Parathyroid adenoma (tissue), 2 donors: Measurements from ENCODE around the gene FUT3.
"Not testable (repeated sequence)": the region's sequence is repeated elsewhere in the genome, so short reads cannot be mapped to it uniquely, and the experiment has no call there.

Experiments
- H2AFZ ChIP-seq: fragments of 300-600 bp; sonication (generic); one replicate; pipeline ENCODE4 v1.7.0; 2017; ENCODE audit warnings: antibody characterized with exemption, mild to moderate bottlenecking
- H3K27ac ChIP-seq: fragments of 300-600 bp; sonication (generic); one replicate; pipeline ENCODE4 v1.7.0; 2017
- H3K27me3 ChIP-seq: fragments of 300-600 bp; sonication (generic); one replicate; pipeline ENCODE4 v1.7.0; 2017; ENCODE audit warnings: low read length; ENCODE audit not compliant: control insufficient read depth, insufficient read depth
- H3K36me3 ChIP-seq: fragments of 300-600 bp; sonication (generic); one replicate; pipeline ENCODE4 v1.7.0; 2017; ENCODE audit warnings: low read length; ENCODE audit not compliant: control insufficient read depth, insufficient read depth
- H3K4me1 ChIP-seq: fragments of 300-600 bp; sonication (generic); one replicate; pipeline ENCODE4 v1.7.0; 2017; ENCODE audit warnings: control low read depth
- H3K4me2 ChIP-seq: fragments of 300-600 bp; sonication (generic); one replicate; pipeline ENCODE4 v1.7.0; 2017; ENCODE audit warnings: low read length
- H3K4me3 ChIP-seq: fragments of 300-600 bp; sonication (generic); one replicate; pipeline ENCODE4 v1.7.0; 2017; ENCODE audit warnings: low read depth, low read length
- H3K79me2 ChIP-seq: fragments of 300-600 bp; sonication (generic); one replicate; pipeline ENCODE4 v1.7.0; 2017; ENCODE audit warnings: control low read depth
- H3K9ac ChIP-seq: fragments of 300-600 bp; sonication (generic); one replicate; pipeline ENCODE4 v1.7.0; 2017; ENCODE audit warnings: mild to moderate bottlenecking
- H3K9me3 ChIP-seq: fragments of 300-600 bp; sonication (generic); one replicate; pipeline ENCODE4 v1.7.0; 2017; ENCODE audit warnings: low read length; ENCODE audit not compliant: control insufficient read depth
- CTCF ChIP-seq: fragments of 300-600 bp; sonication (generic); IDR thresholded peaks from one replicate; pipeline ENCODE4 v1.7.0; 2017; ENCODE audit warnings: antibody characterized with exemption, mild to moderate bottlenecking
- donor health status: primary hyperparathyroidism.

Gene FUT3

GRCh38 chr19:5891572-5891937 lies 40.3 kb upstream of the FUT3 start:
- Histone ChIP-seq H3K36me3 (no peaks in the 10 kb centered on the region), H3K9ac (no peak overlapping the region)

GRCh38 chr19:5890099-5890498 lies 38.9 kb upstream of the FUT3 start:
- no peak overlapping the region for H3K27ac ChIP-seq
- no peaks in the 10 kb centered on the region for H3K9me3 ChIP-seq
- no peak overlapping the region for H2AFZ ChIP-seq
- no peaks in the 10 kb centered on the region for H3K36me3 ChIP-seq
- H3K4me3 ChIP-seq, result no peak overlapping the region
- no peaks in the 10 kb centered on the region for H3K4me1 ChIP-seq
- H3K4me2 ChIP-seq, result no peak overlapping the region
- H3K9ac ChIP-seq, result no peak overlapping the region
- H3K27me3 ChIP-seq, result no peaks in the 10 kb centered on the region
- no peak for TF ChIP-seq CTCF
- H3K79me2 ChIP-seq, result no peaks in the 10 kb centered on the region

More at GRCh38 chr19:5891572-5891937, 40.3 kb upstream of the FUT3 start:
- Histone ChIP-seq H2AFZ (no peak overlapping the region), H3K27me3 (no peaks in the 10 kb centered on the region), H3K27ac (no peak overlapping the region), H3K9me3 (no peaks in the 10 kb centered on the region), H3K79me2 (no peaks in the 10 kb centered on the region), H3K4me2 (no peak overlapping the region), H3K4me3 (no peak overlapping the region), H3K4me1 (no peaks in the 10 kb centered on the region)
- no peak for TF ChIP-seq CTCF

- no peak overlapping the region for H3K4me2 ChIP-seq
- no peaks in the 10 kb centered on the region for H3K27me3 ChIP-seq
- no peaks in the 10 kb centered on the region for H3K36me3 ChIP-seq
- no peak overlapping the region for H3K4me3 ChIP-seq
- TF ChIP-seq CTCF, result no peak
- H3K79me2 ChIP-seq, result no peaks in the 10 kb centered on the region
- no peak overlapping the region for H3K27ac ChIP-seq
- no peaks in the 10 kb centered on the region for H3K4me1 ChIP-seq
- H2AFZ ChIP-seq, result no peak overlapping the region
- H3K9ac ChIP-seq, result no peak overlapping the region
- H3K9me3 ChIP-seq, result no peaks in the 10 kb centered on the region
Observed at GRCh38 chr19:5889288-5889971, 38.2 kb upstream of the FUT3 start.

- H3K9me3 ChIP-seq, H3K36me3 ChIP-seq, H3K4me3 ChIP-seq, H3K9ac ChIP-seq, H3K27me3 ChIP-seq, H3K79me2 ChIP-seq, H3K27ac ChIP-seq, H3K4me2 ChIP-seq, H3K4me1 ChIP-seq, H2AFZ ChIP-seq: not testable (repeated sequence)
Observed at GRCh38 chr19:5884065-5884811, 33.0 kb upstream of the FUT3 start.

GRCh38 chr19:5883157-5883873 lies 32.1 kb upstream of the FUT3 start:
- H3K4me3 ChIP-seq, H2AFZ ChIP-seq, H3K4me1 ChIP-seq, H3K9me3 ChIP-seq, H3K27ac ChIP-seq, H3K79me2 ChIP-seq, H3K9ac ChIP-seq, H3K27me3 ChIP-seq, H3K4me2 ChIP-seq, H3K36me3 ChIP-seq: not testable (repeated sequence)
